ENCODE measurements around the gene CCDC68.

GRCh38 chr18:54918060-54918459 lies 41.2 kb downstream of the CCDC68 start:
- TF ChIP-seq, protein P1, sequence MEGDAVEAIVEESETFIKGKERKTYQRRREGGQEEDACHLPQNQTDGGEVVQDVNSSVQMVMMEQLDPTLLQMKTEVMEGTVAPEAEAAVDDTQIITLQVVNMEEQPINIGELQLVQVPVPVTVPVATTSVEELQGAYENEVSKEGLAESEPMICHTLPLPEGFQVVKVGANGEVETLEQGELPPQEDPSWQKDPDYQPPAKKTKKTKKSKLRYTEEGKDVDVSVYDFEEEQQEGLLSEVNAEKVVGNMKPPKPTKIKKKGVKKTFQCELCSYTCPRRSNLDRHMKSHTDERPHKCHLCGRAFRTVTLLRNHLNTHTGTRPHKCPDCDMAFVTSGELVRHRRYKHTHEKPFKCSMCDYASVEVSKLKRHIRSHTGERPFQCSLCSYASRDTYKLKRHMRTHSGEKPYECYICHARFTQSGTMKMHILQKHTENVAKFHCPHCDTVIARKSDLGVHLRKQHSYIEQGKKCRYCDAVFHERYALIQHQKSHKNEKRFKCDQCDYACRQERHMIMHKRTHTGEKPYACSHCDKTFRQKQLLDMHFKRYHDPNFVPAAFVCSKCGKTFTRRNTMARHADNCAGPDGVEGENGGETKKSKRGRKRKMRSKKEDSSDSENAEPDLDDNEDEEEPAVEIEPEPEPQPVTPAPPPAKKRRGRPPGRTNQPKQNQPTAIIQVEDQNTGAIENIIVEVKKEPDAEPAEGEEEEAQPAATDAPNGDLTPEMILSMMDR (IDR thresholded peaks at IDR 0.05 in 8 of 11, conservative IDR thresholded peaks at IDR 0.05 in 3 of 11), result no peak
- TF ChIP-seq POLR2AphosphoS5 (IDR thresholded peaks at IDR 0.05), result no peak
- TF ChIP-seq POLR2A (IDR thresholded peaks at IDR 0.05), result no peak

All from spleen (tissue), 7 donors.